SK-N-SH treated with all-trans-retinoic acid at 6 μM for 48 hours (cell line): ENCODE results near the gene COL7A1.

Source experiments
- ZC3H10 ChIP-seq: fragments of 250-450 bp; sonication (Bioruptor Pico); IDR thresholded peaks from 2 replicates; pipeline ENCODE4 v1.5.1; 2021; ENCODE audit warnings: mild to moderate bottlenecking, moderate library complexity
- ZFP3 ChIP-seq: fragments of 250-450 bp; sonication (Bioruptor Pico); IDR thresholded peaks from 2 replicates; pipeline ENCODE4 v1.5.0; 2020; ENCODE audit warnings: mild to moderate bottlenecking, moderate library complexity

- TF ChIP-seq ZC3H10 (CRISPR knock-in tag) (no peak), ZFP3 (CRISPR knock-in tag) (no peak)
Measured at GRCh38 chr3:48548126-48548525, 47.0 kb downstream of the COL7A1 start.
